Measurements from ENCODE around the gene MTIF3.
A peak's percentile ranks its signal among the peaks of the same experiment; 100 is the strongest.

MTIF3 gene

DNA sequence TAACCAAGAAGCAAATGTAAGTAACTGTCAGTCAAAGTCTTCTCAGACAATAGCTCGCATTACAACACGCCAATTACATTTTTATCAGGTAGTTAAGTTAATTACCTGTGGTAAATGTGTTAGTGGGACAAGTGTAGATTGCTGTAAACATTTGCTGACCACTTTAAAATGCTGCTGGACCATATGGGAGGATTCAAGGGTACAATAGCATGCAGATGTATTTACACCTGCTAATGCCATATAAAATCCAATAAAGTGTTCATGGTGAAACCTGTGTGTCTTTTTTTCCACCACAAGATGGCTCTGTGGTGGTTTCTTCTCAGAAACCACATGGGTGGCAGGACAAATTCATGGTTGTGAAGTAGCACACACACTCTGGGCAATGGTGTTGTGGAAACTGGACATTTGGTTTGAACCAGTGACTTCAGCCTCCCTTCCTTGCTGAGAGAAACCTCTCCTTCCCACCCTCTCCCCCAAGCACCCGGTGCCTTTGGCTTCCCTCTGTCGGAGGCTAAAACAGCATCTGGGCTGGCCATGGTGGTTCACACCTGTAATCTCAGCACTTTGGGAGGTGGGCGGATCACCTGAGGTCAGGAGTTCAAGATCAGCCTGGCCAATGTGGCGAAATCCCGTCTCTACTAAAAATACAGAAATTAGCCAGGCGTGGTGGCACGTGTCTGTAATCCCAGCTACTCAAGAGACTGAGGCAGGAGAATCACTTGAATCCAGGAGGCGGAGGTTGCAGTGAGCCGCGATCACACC, 44.0 kb downstream of the MTIF3 start:
- ChIA-PET CTCF (interaction anchor here (0.6 to 1.6 kb wide), 5 partner anchors 11 to 836 kb away, joined by 3 to 4 read pairs (median 4); no protein-coding TSS in a partner anchor), POLR2A (no interaction called here)
- TF ChIP-seq ZNF654 (tag by site-specific recombination; IDR thresholded peaks at IDR 0.05; ENCODE audit: low read depth) (peak; percentile 50), ZNF239 (tag by site-specific recombination; IDR thresholded peaks at IDR 0.05) (no peak), ZNF530 (tag by site-specific recombination; IDR thresholded peaks at IDR 0.05; ENCODE audit: low read depth) (no peak), ZNF2 (tag by site-specific recombination; IDR thresholded peaks at IDR 0.05) (peak; percentile 97), ZNF830 (tag by site-specific recombination; IDR thresholded peaks at IDR 0.05; ENCODE audit: low read depth) (no peak), ZNF560 (tag by site-specific recombination; IDR thresholded peaks at IDR 0.05; ENCODE audit: borderline replicate concordance) (no peak), FEZF1 (tag by site-specific recombination; IDR thresholded peaks at IDR 0.05) (peak; percentile 68), RBAK (tag by site-specific recombination; IDR thresholded peaks at IDR 0.05) (no peak), ZNF266 (tag by site-specific recombination; IDR thresholded peaks at IDR 0.05; ENCODE audit: low read depth) (no peak)
- TF ChIP-seq, protein P1, sequence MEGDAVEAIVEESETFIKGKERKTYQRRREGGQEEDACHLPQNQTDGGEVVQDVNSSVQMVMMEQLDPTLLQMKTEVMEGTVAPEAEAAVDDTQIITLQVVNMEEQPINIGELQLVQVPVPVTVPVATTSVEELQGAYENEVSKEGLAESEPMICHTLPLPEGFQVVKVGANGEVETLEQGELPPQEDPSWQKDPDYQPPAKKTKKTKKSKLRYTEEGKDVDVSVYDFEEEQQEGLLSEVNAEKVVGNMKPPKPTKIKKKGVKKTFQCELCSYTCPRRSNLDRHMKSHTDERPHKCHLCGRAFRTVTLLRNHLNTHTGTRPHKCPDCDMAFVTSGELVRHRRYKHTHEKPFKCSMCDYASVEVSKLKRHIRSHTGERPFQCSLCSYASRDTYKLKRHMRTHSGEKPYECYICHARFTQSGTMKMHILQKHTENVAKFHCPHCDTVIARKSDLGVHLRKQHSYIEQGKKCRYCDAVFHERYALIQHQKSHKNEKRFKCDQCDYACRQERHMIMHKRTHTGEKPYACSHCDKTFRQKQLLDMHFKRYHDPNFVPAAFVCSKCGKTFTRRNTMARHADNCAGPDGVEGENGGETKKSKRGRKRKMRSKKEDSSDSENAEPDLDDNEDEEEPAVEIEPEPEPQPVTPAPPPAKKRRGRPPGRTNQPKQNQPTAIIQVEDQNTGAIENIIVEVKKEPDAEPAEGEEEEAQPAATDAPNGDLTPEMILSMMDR (tag by site-specific recombination; IDR thresholded peaks at IDR 0.05): peak; percentile 20; the same call in 1 of the 2 replicates
- TF ChIP-seq, protein P2, sequence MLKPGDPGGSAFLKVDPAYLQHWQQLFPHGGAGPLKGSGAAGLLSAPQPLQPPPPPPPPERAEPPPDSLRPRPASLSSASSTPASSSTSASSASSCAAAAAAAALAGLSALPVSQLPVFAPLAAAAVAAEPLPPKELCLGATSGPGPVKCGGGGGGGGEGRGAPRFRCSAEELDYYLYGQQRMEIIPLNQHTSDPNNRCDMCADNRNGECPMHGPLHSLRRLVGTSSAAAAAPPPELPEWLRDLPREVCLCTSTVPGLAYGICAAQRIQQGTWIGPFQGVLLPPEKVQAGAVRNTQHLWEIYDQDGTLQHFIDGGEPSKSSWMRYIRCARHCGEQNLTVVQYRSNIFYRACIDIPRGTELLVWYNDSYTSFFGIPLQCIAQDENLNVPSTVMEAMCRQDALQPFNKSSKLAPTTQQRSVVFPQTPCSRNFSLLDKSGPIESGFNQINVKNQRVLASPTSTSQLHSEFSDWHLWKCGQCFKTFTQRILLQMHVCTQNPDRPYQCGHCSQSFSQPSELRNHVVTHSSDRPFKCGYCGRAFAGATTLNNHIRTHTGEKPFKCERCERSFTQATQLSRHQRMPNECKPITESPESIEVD (tag by site-specific recombination; IDR thresholded peaks at IDR 0.05): 0 out of 2 replicates have a peak, but pooled peaks have one; percentile 11
- TF ChIP-seq, protein P3, sequence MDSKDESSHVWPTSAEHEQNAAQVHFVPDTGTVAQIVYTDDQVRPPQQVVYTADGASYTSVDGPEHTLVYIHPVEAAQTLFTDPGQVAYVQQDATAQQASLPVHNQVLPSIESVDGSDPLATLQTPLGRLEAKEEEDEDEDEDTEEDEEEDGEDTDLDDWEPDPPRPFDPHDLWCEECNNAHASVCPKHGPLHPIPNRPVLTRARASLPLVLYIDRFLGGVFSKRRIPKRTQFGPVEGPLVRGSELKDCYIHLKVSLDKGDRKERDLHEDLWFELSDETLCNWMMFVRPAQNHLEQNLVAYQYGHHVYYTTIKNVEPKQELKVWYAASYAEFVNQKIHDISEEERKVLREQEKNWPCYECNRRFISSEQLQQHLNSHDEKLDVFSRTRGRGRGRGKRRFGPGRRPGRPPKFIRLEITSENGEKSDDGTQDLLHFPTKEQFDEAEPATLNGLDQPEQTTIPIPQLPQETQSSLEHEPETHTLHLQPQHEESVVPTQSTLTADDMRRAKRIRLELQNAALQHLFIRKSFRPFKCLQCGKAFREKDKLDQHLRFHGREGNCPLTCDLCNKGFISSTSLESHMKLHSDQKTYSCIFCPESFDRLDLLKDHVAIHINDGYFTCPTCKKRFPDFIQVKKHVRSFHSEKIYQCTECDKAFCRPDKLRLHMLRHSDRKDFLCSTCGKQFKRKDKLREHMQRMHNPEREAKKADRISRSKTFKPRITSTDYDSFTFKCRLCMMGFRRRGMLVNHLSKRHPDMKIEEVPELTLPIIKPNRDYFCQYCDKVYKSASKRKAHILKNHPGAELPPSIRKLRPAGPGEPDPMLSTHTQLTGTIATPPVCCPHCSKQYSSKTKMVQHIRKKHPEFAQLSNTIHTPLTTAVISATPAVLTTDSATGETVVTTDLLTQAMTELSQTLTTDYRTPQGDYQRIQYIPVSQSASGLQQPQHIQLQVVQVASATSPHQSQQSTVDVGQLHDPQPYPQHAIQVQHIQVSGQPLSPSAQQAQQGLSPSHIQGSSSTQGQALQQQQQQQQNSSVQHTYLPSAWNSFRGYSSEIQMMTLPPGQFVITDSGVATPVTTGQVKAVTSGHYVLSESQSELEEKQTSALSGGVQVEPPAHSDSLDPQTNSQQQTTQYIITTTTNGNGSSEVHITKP (tag by site-specific recombination; IDR thresholded peaks at IDR 0.05): peak; percentile 57; the same call in 1 of the 2 replicates
- TF ChIP-seq, protein P4, sequence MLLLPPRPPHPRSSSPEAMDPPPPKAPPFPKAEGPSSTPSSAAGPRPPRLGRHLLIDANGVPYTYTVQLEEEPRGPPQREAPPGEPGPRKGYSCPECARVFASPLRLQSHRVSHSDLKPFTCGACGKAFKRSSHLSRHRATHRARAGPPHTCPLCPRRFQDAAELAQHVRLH (tag by site-specific recombination; IDR thresholded peaks at IDR 0.05): no peak
- TF ChIP-seq, protein P5, sequence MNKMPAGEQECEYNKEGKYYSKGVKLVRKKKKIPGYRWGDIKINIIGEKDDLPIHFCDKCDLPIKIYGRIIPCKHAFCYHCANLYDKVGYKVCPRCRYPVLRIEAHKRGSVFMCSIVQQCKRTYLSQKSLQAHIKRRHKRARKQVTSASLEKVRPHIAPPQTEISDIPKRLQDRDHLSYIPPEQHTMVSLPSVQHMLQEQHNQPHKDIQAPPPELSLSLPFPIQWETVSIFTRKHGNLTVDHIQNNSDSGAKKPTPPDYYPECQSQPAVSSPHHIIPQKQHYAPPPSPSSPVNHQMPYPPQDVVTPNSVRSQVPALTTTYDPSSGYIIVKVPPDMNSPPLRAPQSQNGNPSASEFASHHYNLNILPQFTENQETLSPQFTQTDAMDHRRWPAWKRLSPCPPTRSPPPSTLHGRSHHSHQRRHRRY (tag by site-specific recombination; IDR thresholded peaks at IDR 0.05): no peak
- Histone ChIP-seq H3K4me3 (ENCODE audit: low read depth, low read length) (no peak overlapping the region), H3K36me3 (ENCODE audit: control insufficient read depth in 2 of 2, insufficient read depth in 1 of 2, low read length in 2 of 2) (no peaks in the 10 kb centered on the region), H3K9me3 (ENCODE audit: control insufficient read depth, insufficient read depth, low read depth, low read length) (no peaks in the 10 kb centered on the region), H3K4me1 (ENCODE audit: control insufficient read depth, insufficient read depth, low read length) (no peaks in the 10 kb centered on the region), H3K27ac (ENCODE audit: extremely low read depth, low read depth, low read length) (no peak overlapping the region)
